Upper lobe of left lung (tissue), 6 donors: ENCODE measurements around the gene GRK5. TPM values are rescaled to one million over a fixed set of nuclear protein-coding genes. Genes with fewer than 3 reads are reported as not detected.
A peak's percentile ranks its signal among the peaks of the same experiment; 100 is the strongest.

Experiments
- ATAC-seq, 2 donors: fragments of 200-7000 bp; cut with Tn5 transposase; one replicate each; pipeline ENCODE4 v1.9.1; 2022; ENCODE audit warnings: mild to moderate bottlenecking in 2 of 2, moderate library complexity in 2 of 2; ENCODE audit not compliant: low FRiP score in 2 of 2
- DNase-seq, 2 donors: peaks; one replicate each; pipeline ENCODE4 v3.0.0-alpha.2; 2019 to 2020
- H3K27ac ChIP-seq, 4 donors: fragments of 200-600 bp; sonication (generic); one replicate each; pipeline ENCODE4 v1.5.1; 2016 to 2019
- H3K27me3 ChIP-seq, 4 donors: fragments of 200-600 bp; sonication (generic); one replicate each; pipeline ENCODE4 v1.5.1; 2017 to 2019
- H3K36me3 ChIP-seq, 4 donors: fragments of 200-600 bp; sonication (generic); one replicate each; pipeline ENCODE4 v1.5.1; 2016 to 2019
- H3K4me1 ChIP-seq, 4 donors: fragments of 200-600 bp; sonication (generic); one replicate each; pipeline ENCODE4 v1.5.1; 2018 to 2019
- H3K4me3 ChIP-seq, 4 donors: fragments of 200-600 bp; sonication (generic); one replicate each; pipeline ENCODE4 v1.5.1; 2017 to 2019; ENCODE audit warnings: mild to moderate bottlenecking in 2 of 4, moderate library complexity in 1 of 4
- H3K9me3 ChIP-seq, 4 donors: fragments of 200-600 bp; sonication (generic); one replicate each; pipeline ENCODE4 v1.5.1; 2018 to 2019
- EP300 ChIP-seq, 4 donors: sonication (generic); formaldehyde crosslinking; IDR thresholded peaks; one replicate each; pipeline ENCODE4 v1.5.1; 2017; ENCODE audit warnings: antibody characterized with exemption in 4 of 4, control low read depth in 2 of 4
- POLR2A ChIP-seq, 4 donors: fragments of 450-650 bp; IDR thresholded peaks; one replicate each; pipeline ENCODE4 v1.5.1; 2016 to 2017; ENCODE audit warnings: antibody characterized with exemption in 4 of 4, mild to moderate bottlenecking in 2 of 4
- POLR2AphosphoS5 ChIP-seq, 2 donors: sonication (generic); formaldehyde crosslinking; IDR thresholded peaks; one replicate each; pipeline ENCODE4 v1.5.1; 2017; ENCODE audit warnings: antibody characterized with exemption in 2 of 2
- WGBS, 2 donors: methylation state at CpG; one replicate each; pipeline ENCODE4 v1.1.5; 2017 to 2018; 5-methylcytosine and 5-hydroxymethylcytosine counted together
- total RNA-seq, 6 donors: library from RNA; depleted of rRNA in 4 of 6; stranded (reverse); fragments of >200 nt in 4 of 6; gene quantifications; one replicate each; pipeline versions ENCODE4 v1.1.0 to v1.2.1, GENCODE V29; 2016 to 2021
- TF ChIP-seq, protein P1 (sequence below), 6 experiments: fragments of 450-650 bp in 4 of 6; fragments of 200-600 bp in 2 of 6; sonication (generic) in 2 of 6; IDR thresholded peaks; one replicate each; pipeline ENCODE4 v1.5.1; 2016 to 2019; ENCODE audit warnings: antibody characterized with exemption in 6 of 6
- donor health status: DM: no; HTN: no; CAD: no; lungs with moderate emphysema.
- donor health status: DM: no; HTN: yes; CAD: no; lungs with severe emphysema.

GRK5 gene
- total RNA-seq, 6 donors from 2014 or later = 38.6 to 80.9 (median 61.1) TPM

- no peak for DNase-seq
- H3K27ac ChIP-seq = peak overlapping the region in 3 of 4 donors; percentile 11 to 18 (median 16)
Observed at GRCh38 chr10:119331061-119331460, 123.7 kb downstream of the GRK5 start.

DNA sequence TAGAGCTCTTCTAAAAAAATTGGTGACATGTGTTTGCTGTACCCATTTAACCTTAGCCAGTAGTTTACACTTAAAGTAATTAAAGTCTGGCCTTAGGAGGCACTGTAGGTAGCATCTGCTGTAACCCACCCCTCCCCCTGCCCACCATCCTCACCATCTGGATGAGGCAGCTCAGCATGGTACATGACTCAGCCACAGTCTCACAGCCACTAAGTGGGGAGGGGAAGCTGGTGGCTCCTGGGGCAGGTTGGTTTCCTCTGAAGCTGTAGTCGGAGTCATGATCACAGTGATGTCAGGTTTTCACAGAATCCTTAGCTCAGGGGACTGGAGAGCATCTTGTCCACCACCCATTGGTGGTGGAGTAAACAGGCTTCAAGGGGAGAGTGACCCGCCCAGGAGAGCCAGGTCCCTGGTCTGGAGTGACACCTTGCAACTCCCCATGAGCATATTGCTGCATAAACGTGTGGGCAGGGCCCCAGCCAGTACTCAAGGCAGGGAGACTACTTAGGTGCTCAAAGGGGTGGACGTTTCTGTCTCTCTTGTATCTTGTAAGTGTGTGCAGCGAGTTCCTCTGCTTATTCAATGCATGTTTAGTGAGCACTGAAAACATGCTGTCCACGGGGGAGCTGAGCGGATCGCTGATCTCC, 125.9 kb downstream of the GRK5 start:
- WGBS, 2 donors = 82 to 87% methylated on average over 7 to 8 of the region's 8 CpGs
- ATAC-seq (no peak), DNase-seq (no peak)
- Histone ChIP-seq H3K4me3 (no peak overlapping the region), H3K9me3 (no peaks in the 10 kb centered on the region), H3K27ac (peak overlapping the region in 1 of 4 donors; percentile 12), H3K36me3 (peaks cover 0 to 16% (median 0%) of the 10 kb centered on the region in 4 donors), H3K27me3 (no peaks in the 10 kb centered on the region), H3K4me1 (peaks cover 3 to 16% (median 12%) of the 10 kb centered on the region in 4 donors)
- TF ChIP-seq POLR2AphosphoS5 (IDR thresholded peaks at IDR 0.05) (no peak), EP300 (IDR thresholded peaks at IDR 0.05) (no peak), POLR2A (IDR thresholded peaks at IDR 0.05) (no peak)
- TF ChIP-seq, protein P1, sequence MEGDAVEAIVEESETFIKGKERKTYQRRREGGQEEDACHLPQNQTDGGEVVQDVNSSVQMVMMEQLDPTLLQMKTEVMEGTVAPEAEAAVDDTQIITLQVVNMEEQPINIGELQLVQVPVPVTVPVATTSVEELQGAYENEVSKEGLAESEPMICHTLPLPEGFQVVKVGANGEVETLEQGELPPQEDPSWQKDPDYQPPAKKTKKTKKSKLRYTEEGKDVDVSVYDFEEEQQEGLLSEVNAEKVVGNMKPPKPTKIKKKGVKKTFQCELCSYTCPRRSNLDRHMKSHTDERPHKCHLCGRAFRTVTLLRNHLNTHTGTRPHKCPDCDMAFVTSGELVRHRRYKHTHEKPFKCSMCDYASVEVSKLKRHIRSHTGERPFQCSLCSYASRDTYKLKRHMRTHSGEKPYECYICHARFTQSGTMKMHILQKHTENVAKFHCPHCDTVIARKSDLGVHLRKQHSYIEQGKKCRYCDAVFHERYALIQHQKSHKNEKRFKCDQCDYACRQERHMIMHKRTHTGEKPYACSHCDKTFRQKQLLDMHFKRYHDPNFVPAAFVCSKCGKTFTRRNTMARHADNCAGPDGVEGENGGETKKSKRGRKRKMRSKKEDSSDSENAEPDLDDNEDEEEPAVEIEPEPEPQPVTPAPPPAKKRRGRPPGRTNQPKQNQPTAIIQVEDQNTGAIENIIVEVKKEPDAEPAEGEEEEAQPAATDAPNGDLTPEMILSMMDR (IDR thresholded peaks at IDR 0.05) = no peak

More at GRCh38 chr10:119331061-119331460, 123.7 kb downstream of the GRK5 start:
- Histone ChIP-seq H3K9me3 (no peaks in the 10 kb centered on the region), H3K4me1 (peaks cover 3 to 12% (median 8%) of the 10 kb centered on the region in 4 donors), H3K4me3 (no peak overlapping the region), H3K27me3 (no peaks in the 10 kb centered on the region), H3K36me3 (peaks cover 0 to 34% (median 6%) of the 10 kb centered on the region in 4 donors)
- peak in 1 of 2 donors; percentile 5 for ATAC-seq
- no peak for TF ChIP-seq EP300 (IDR thresholded peaks at IDR 0.05)
- TF ChIP-seq POLR2AphosphoS5 (IDR thresholded peaks at IDR 0.05) = no peak
- TF ChIP-seq, protein P1 (IDR thresholded peaks at IDR 0.05) = no peak
- no peak for TF ChIP-seq POLR2A (IDR thresholded peaks at IDR 0.05)
- WGBS, 2 donors = 86 to 87% methylated on average over 14 to 15 of the region's 15 CpGs

GRCh38 chr10:119335671-119336353, 128.4 kb downstream of the GRK5 start:
- ATAC-seq (peak; percentile 17 to 41), DNase-seq (no peak)
- peak overlapping the region; percentile 35 to 66 (median 49) for H3K27ac ChIP-seq

GRCh38 chr10:119336599-119336998, 129.2 kb downstream of the GRK5 start:
- H3K4me1 ChIP-seq = peaks cover 7 to 24% (median 18%) of the 10 kb centered on the region in 4 donors
- H3K9me3 ChIP-seq = no peaks in the 10 kb centered on the region
- ATAC-seq = no peak
- peaks cover 0 to 4% (median 0%) of the 10 kb centered on the region in 4 donors for H3K36me3 ChIP-seq
- H3K4me3 ChIP-seq = no peak overlapping the region
- WGBS, 2 donors = 86 to 88% methylated on average over 11 to 17 of the region's 17 CpGs
- no peak for DNase-seq
- H3K27me3 ChIP-seq = no peaks in the 10 kb centered on the region
- TF ChIP-seq POLR2AphosphoS5 (IDR thresholded peaks at IDR 0.05) = peak in 1 of 2 donors; percentile 59
- TF ChIP-seq, protein P1 (IDR thresholded peaks at IDR 0.05) = no peak
- no peak for TF ChIP-seq POLR2A (IDR thresholded peaks at IDR 0.05)
- TF ChIP-seq EP300 (IDR thresholded peaks at IDR 0.05) = peak in 2 of 4 donors; percentile 13 to 68
- peak overlapping the region in 2 of 4 donors; percentile 36 to 66 for H3K27ac ChIP-seq

More at GRCh38 chr10:119335671-119336353, 128.4 kb downstream of the GRK5 start:
- 36 to 63% methylated on average over 3 to 10 of the region's 10 CpGs for WGBS, 2 donors
- Histone ChIP-seq H3K4me1 (peaks cover 3 to 17% (median 12%) of the 10 kb centered on the region in 4 donors), H3K4me3 (no peak overlapping the region), H3K36me3 (peaks cover 0 to 4% (median 0%) of the 10 kb centered on the region in 4 donors), H3K27me3 (no peaks in the 10 kb centered on the region), H3K9me3 (no peaks in the 10 kb centered on the region)
- TF ChIP-seq POLR2AphosphoS5 (IDR thresholded peaks at IDR 0.05) = peak; percentile 33 to 48
- TF ChIP-seq EP300 (IDR thresholded peaks at IDR 0.05) = peak in 1 of 4 donors; percentile 90
- TF ChIP-seq, protein P1 (IDR thresholded peaks at IDR 0.05) = no peak
